Measurements from ENCODE around the gene RHBDD3.
A peak's percentile ranks its signal among the peaks of the same experiment; 100 is the strongest.

Gene RHBDD3

GRCh38 chr22:29306175-29306834 is 38.5 kb upstream of the RHBDD3 start, which contains the start of gene GAS2L1:
TSS of gene GAS2L1 (plus strand) at chr22:29306650. CDS start at chr22:29308106, 1,456 bp downstream.
- peak; percentile 43 for DNase-seq

- no peak for DNase-seq
Observed at GRCh38 chr22:29305836-29306174, 38.0 kb upstream of the RHBDD3 start.

- no peak for DNase-seq
Observed at GRCh38 chr22:29302681-29303465, 35.1 kb upstream of the RHBDD3 start.

- no peak for DNase-seq
Observed at GRCh38 chr22:29302402-29302680, 34.6 kb upstream of the RHBDD3 start.

- DNase-seq: no peak
Observed at GRCh38 chr22:29301716-29302401, 34.1 kb upstream of the RHBDD3 start.

GRCh38 chr22:29300807-29301601 is 33.2 kb upstream of the RHBDD3 start:
- DNase-seq: no peak

- DNase-seq: no peak
Observed at GRCh38 chr22:29300467-29300806, 32.7 kb upstream of the RHBDD3 start.

- no peak for DNase-seq
Observed at GRCh38 chr22:29299136-29299900, 31.5 kb upstream of the RHBDD3 start.

GRCh38 chr22:29298641-29299040 is 30.9 kb upstream of the RHBDD3 start:
- DNase-seq: no peak

- DNase-seq: no peak
Observed at GRCh38 chr22:29292379-29292778, 24.6 kb upstream of the RHBDD3 start.

- no peak for DNase-seq
Observed at GRCh38 chr22:29291215-29291614, 23.4 kb upstream of the RHBDD3 start.

GRCh38 chr22:29290061-29290460 is 22.3 kb upstream of the RHBDD3 start:
- no peak for DNase-seq

- no peak for DNase-seq
Observed at GRCh38 chr22:29288837-29289236, 21.1 kb upstream of the RHBDD3 start.

GRCh38 chr22:29284196-29284595 is 16.4 kb upstream of the RHBDD3 start:
- no peak for DNase-seq

- no peak for DNase-seq
Observed at GRCh38 chr22:29277927-29278326, 10.1 kb upstream of the RHBDD3 start.

GRCh38 chr22:29275819-29276565 is 8.2 kb upstream of the RHBDD3 start:
- DNase-seq: no peak

- no peak for DNase-seq
Observed at GRCh38 chr22:29275167-29275566, 7.4 kb upstream of the RHBDD3 start.

- DNase-seq: no peak
Observed at GRCh38 chr22:29272624-29273023, 4.8 kb upstream of the RHBDD3 start.

GRCh38 chr22:29270475-29271271 is 2.9 kb upstream of the RHBDD3 start:
- no peak for DNase-seq

- DNase-seq: no peak
Observed at GRCh38 chr22:29269731-29270474, 2.1 kb upstream of the RHBDD3 start.

Data from stimulated activated CD4-positive, alpha-beta T cell treated with anti-CD3 and anti-CD28 coated beads, Interleukin-1b, Interleukin-23, amount 100 ng/mL, for 48 hours (primary cell).